Measurements from ENCODE around the gene PIK3CA.

- TF ChIP-seq, protein P1, sequence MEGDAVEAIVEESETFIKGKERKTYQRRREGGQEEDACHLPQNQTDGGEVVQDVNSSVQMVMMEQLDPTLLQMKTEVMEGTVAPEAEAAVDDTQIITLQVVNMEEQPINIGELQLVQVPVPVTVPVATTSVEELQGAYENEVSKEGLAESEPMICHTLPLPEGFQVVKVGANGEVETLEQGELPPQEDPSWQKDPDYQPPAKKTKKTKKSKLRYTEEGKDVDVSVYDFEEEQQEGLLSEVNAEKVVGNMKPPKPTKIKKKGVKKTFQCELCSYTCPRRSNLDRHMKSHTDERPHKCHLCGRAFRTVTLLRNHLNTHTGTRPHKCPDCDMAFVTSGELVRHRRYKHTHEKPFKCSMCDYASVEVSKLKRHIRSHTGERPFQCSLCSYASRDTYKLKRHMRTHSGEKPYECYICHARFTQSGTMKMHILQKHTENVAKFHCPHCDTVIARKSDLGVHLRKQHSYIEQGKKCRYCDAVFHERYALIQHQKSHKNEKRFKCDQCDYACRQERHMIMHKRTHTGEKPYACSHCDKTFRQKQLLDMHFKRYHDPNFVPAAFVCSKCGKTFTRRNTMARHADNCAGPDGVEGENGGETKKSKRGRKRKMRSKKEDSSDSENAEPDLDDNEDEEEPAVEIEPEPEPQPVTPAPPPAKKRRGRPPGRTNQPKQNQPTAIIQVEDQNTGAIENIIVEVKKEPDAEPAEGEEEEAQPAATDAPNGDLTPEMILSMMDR (IDR thresholded peaks at IDR 0.05): no peak
- no peak for TF ChIP-seq POLR2A (IDR thresholded peaks at IDR 0.05)
Measured at GRCh38 chr3:179179256-179179655, 31.1 kb downstream of the PIK3CA start.

All from uterus (tissue), 2 donors.